Measurements from ENCODE around the gene GALR2. TPM values are rescaled to one million over a fixed set of nuclear protein-coding genes. Genes with fewer than 3 reads are reported as not detected.

Gene GALR2
- total and polyA plus RNA-seq, 8 donors = 0.12 to 0.23 (median 0.21) TPM; not detected in 5

- Histone ChIP-seq H3K27ac (no peak overlapping the region), H3K4me1 (no peaks in the 10 kb centered on the region), H3K9me3 (no peaks in the 10 kb centered on the region), H3K27me3 (no peaks in the 10 kb centered on the region), H3K4me3 (no peak overlapping the region), H3K36me3 (peaks cover 3 to 100% of the 10 kb centered on the region in 2 donors)
- TF ChIP-seq CTCF (IDR thresholded peaks at IDR 0.05) = no peak
- intact Hi-C loops (cut with DNase I) = no loop called here
- DNase-seq = no peak
- no peak for ATAC-seq
Measured at GRCh38 chr17:76088868-76089576, 14.4 kb downstream of the GALR2 start.

GRCh38 chr17:76089680-76090516 lies 15.3 kb downstream of the GALR2 start:
- Histone ChIP-seq H3K4me3 (no peak overlapping the region), H3K9me3 (no peaks in the 10 kb centered on the region), H3K27ac (no peak overlapping the region), H3K27me3 (no peaks in the 10 kb centered on the region), H3K4me1 (no peaks in the 10 kb centered on the region), H3K36me3 (peaks cover 3 to 100% of the 10 kb centered on the region in 2 donors)
- ATAC-seq (no peak), DNase-seq (peak in 1 of 4 donors; percentile 74)
- intact Hi-C loops (cut with DNase I) = no loop called here
- TF ChIP-seq CTCF (IDR thresholded peaks at IDR 0.05) = no peak

GRCh38 chr17:76090517-76091129 lies 16.0 kb downstream of the GALR2 start:
- H3K4me1 ChIP-seq = no peaks in the 10 kb centered on the region
- H3K27ac ChIP-seq = no peak overlapping the region
- H3K27me3 ChIP-seq = no peaks in the 10 kb centered on the region
- peaks cover 0 to 100% of the 10 kb centered on the region in 2 donors for H3K36me3 ChIP-seq
- intact Hi-C loops (cut with DNase I) = no loop called here
- no peak overlapping the region for H3K4me3 ChIP-seq
- H3K9me3 ChIP-seq = no peaks in the 10 kb centered on the region
- no peak for TF ChIP-seq CTCF (IDR thresholded peaks at IDR 0.05)
- ATAC-seq = no peak
- DNase-seq = peak in 1 of 4 donors; percentile 66

- ATAC-seq (no peak), DNase-seq (peak in 1 of 4 donors; percentile 40)
- H3K27ac ChIP-seq = no peak overlapping the region
- TF ChIP-seq CTCF (IDR thresholded peaks at IDR 0.05) = no peak
- H3K4me1 ChIP-seq = no peaks in the 10 kb centered on the region
- peaks cover 0 to 100% of the 10 kb centered on the region in 2 donors for H3K36me3 ChIP-seq
- no peak overlapping the region for H3K4me3 ChIP-seq
- no peaks in the 10 kb centered on the region for H3K9me3 ChIP-seq
- no peaks in the 10 kb centered on the region for H3K27me3 ChIP-seq
- intact Hi-C loops (cut with DNase I) = no loop called here
Measured at GRCh38 chr17:76091526-76092286, 17.1 kb downstream of the GALR2 start.
